Aorta (tissue), 5 donors: Measurements from ENCODE around the gene SDC3. TPM values are rescaled to one million over a fixed set of nuclear protein-coding genes. Genes with fewer than 3 reads are reported as not detected.

ENCODE experiments used
- ATAC-seq: fragments of 200-7000 bp; cut with Tn5 transposase; one replicate; pipeline ENCODE4 v1.9.1; 2022; ENCODE audit warnings: moderate library complexity; ENCODE audit not compliant: low FRiP score
- DNase-seq, 2 donors: peaks; one replicate each; pipeline ENCODE4 v3.0.0-alpha.2; 2020
- H3K27ac ChIP-seq, 2 donors: one replicate each; pipeline ENCODE4 v1.5.1; 2013; ENCODE audit warnings: low read length in 2 of 2, mild to moderate bottlenecking in 2 of 2, moderate library complexity in 2 of 2, control low read depth in 1 of 2, inconsistent platforms in 1 of 2, low read depth in 1 of 2
- H3K27me3 ChIP-seq, 2 donors: one replicate each; pipeline ENCODE4 v1.6.1; 2013; ENCODE audit warnings: control low read depth in 1 of 2, low read length in 1 of 2, mild to moderate bottlenecking in 1 of 2, moderate library complexity in 1 of 2; ENCODE audit not compliant: insufficient read depth in 2 of 2, control insufficient read depth in 1 of 2
- H3K36me3 ChIP-seq, 2 donors: one replicate each; pipeline ENCODE4 v1.6.1; 2013; ENCODE audit warnings: control low read depth in 1 of 2, low read length in 1 of 2, mild to moderate bottlenecking in 1 of 2; ENCODE audit not compliant: insufficient read depth in 2 of 2, control insufficient read depth in 1 of 2
- H3K4me1 ChIP-seq, 2 donors: one replicate each; pipeline ENCODE4 v1.6.1; 2013; ENCODE audit warnings: low read length in 2 of 2, control low read depth in 1 of 2, mild to moderate bottlenecking in 1 of 2, moderate library complexity in 1 of 2; ENCODE audit not compliant: insufficient read depth in 2 of 2, control insufficient read depth in 1 of 2
- H3K4me3 ChIP-seq, 2 donors: one replicate each; pipeline ENCODE4 v1.5.1; 2013; ENCODE audit warnings: low read length in 2 of 2, control low read depth in 1 of 2, mild to moderate bottlenecking in 1 of 2
- H3K9me3 ChIP-seq: one replicate; pipeline ENCODE4 v1.6.1; 2013; ENCODE audit warnings: mild to moderate bottlenecking, low read length; ENCODE audit not compliant: control insufficient read depth
- WGBS, 2 donors: extraction: QIAGEN DNeasy Blood & Tissue Kit; methylation state at CpG; one replicate each; pipeline ENCODE4 v1.1.7; 2013; 5-methylcytosine and 5-hydroxymethylcytosine counted together
- intact Hi-C, 2 donors: fragments of 100-400 bp; cut with DNase I; formaldehyde crosslinking; loops; one replicate each; pipeline versions ENCODE4 v1.14.2 to v1.15.0; 2022
- polyA plus RNA-seq, 2 donors: library from polyadenylated mRNA; stranded (reverse); fragments of 200-250 nt; gene quantifications; one replicate each; pipeline ENCODE4 v1.2.3, GENCODE V29; 2013
- total RNA-seq, 2 donors: library from RNA; stranded (reverse); fragmentation: NEBNext Ultra II Directional; extraction: Animal tissue kit (Norgen Biotek cat#: 25700); gene quantifications; one replicate each; pipeline ENCODE4 v1.2.1, GENCODE V29; 2021
- donor health status: healthy with polysubstance abuse.
- donor health status: Bipolar disorder and iron deficiency.
- donor health status: DM: no; HTN: no; CAD: no.
- donor health status: DM: no; HTN: no; CAD: no.
- donor health status: DM: yes; HTN: yes; CAD: no.

The SDC3 gene
- total and polyA plus RNA-seq, 4 donors = 19.1 to 72.7 (median 42.7) TPM

GRCh38 chr1:30879126-30879786 is 29.3 kb downstream of the SDC3 start:
- Histone ChIP-seq H3K4me1 (no peaks in the 10 kb centered on the region), H3K27ac (no peak overlapping the region), H3K9me3 (no peaks in the 10 kb centered on the region), H3K4me3 (no peak overlapping the region), H3K27me3 (no peaks in the 10 kb centered on the region), H3K36me3 (peaks cover 0 to 2% of the 10 kb centered on the region in 2 donors)
- no peak for DNase-seq
- no peak for ATAC-seq
- WGBS, 2 donors = 16 to 21% methylated on average over 4 of the region's 4 CpGs
- intact Hi-C loops = no loop called here

- Histone ChIP-seq H3K4me1 (no peaks in the 10 kb centered on the region), H3K36me3 (peaks cover 0 to 2% of the 10 kb centered on the region in 2 donors), H3K27me3 (no peaks in the 10 kb centered on the region), H3K9me3 (no peaks in the 10 kb centered on the region), H3K27ac (no peak overlapping the region), H3K4me3 (no peak overlapping the region)
- ATAC-seq (no peak), DNase-seq (no peak)
- intact Hi-C loops = no loop called here
- 89 to 92% methylated on average over 13 of the region's 13 CpGs for WGBS, 2 donors
Measured at GRCh38 chr1:30878559-30878958, 30.0 kb downstream of the SDC3 start.

GRCh38 chr1:30878016-30878415 is 30.5 kb downstream of the SDC3 start:
- peaks cover 0 to 5% of the 10 kb centered on the region in 2 donors for H3K36me3 ChIP-seq
- H3K4me1 ChIP-seq = no peaks in the 10 kb centered on the region
- intact Hi-C loops = no loop called here
- ATAC-seq (no peak), DNase-seq (no peak)
- 76 to 78% methylated on average over 9 of the region's 9 CpGs for WGBS, 2 donors
- H3K27me3 ChIP-seq = no peaks in the 10 kb centered on the region
- H3K4me3 ChIP-seq = no peak overlapping the region
- no peak overlapping the region for H3K27ac ChIP-seq
- no peaks in the 10 kb centered on the region for H3K9me3 ChIP-seq

DNA sequence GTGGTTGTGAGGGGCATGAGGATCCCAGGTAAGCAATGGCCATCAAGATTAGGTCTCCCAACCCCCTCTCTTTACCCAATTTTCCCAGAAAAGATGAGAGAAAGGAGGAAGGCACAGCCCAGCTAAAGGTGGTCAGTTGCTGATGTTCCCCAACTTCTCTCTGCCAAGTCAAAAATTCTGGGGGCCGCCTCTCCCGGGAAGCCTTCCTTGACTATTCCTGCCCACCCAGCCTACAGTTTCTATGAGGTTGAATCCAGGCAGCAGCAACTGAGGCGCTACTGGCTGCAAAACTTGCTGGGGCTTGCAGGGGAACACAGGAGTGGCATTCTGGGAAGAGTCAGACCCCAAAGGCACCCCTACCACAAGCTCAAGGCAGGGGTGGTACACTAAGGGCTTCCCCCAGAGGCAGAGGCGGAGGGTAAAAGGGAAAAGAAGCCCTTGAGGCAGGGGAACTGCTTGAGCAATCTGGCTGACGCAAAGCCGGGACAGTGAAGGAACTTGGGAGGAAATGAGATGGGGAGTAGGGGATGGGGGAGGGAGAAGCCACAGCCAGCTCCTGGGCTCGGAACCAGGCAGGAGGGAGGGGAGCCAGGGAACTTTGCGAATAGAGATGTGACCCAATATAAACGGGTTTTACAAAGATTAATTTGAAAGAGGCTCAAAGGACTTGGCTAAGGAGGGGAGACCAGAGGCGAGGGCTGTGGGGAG is 31.2 kb downstream of the SDC3 start:
- Histone ChIP-seq H3K27ac (no peak overlapping the region), H3K36me3 (peaks cover 0 to 10% of the 10 kb centered on the region in 2 donors), H3K27me3 (no peaks in the 10 kb centered on the region), H3K4me1 (no peaks in the 10 kb centered on the region), H3K4me3 (no peak overlapping the region), H3K9me3 (peaks cover 2% of the 10 kb centered on the region)
- 22 to 26% methylated on average over 10 of the region's 10 CpGs for WGBS, 2 donors
- intact Hi-C loops = loop anchor here in 1 of 2 donors (1.0 kb wide), 1 partner anchor 16 kb away; no protein-coding TSS in a partner anchor
- ATAC-seq (peak; percentile 79), DNase-seq (peak; percentile 89 to 91)

DNA sequence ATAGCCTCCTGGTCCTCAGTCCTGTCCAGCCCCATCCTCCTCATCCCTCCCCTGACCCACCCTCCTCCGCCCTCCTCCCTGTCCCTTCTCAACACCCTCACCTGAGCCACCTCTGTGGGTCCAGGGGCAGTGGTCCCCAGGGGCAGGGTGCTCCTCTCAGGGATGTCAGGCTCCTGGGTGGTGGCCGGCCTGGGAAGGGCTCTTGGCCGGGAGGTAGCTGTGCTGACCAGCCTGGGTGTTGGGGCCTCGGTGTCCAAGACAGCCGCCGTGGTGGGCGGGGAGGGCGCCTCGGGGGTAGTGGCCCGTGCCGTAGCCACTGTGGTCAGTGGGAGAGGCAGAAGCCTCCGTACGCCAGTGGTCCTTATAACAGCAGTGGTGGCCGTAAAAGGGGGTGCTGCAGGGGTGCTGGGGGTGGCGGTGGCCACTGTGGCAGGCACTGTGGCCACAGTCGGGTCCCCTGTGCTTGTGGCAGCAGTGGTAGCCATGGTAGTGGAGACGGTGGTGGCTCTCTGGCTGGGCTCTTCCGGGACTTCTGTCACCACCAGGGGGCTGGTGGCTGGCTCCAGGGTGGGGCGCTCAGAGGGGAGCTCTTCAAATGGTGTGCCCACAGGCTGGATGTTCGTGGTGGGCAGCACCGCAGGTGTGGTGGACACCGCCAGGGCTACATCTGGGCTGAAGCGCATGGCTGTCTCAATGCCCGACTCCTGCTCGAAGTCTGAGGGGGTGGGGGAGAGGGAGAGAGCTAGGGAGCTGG is 31.9 kb downstream of the SDC3 start:
- H3K4me1 ChIP-seq = no peaks in the 10 kb centered on the region
- H3K9me3 ChIP-seq = peaks cover 2% of the 10 kb centered on the region
- intact Hi-C loops = loop anchor here in 1 of 2 donors (1.0 kb wide), 1 partner anchor 15 kb away; no protein-coding TSS in a partner anchor
- ATAC-seq (no peak), DNase-seq (no peak)
- WGBS, 2 donors = 93 to 94% methylated on average over 25 of the region's 25 CpGs
- H3K36me3 ChIP-seq = peaks cover 0 to 13% of the 10 kb centered on the region in 2 donors
- no peak overlapping the region for H3K4me3 ChIP-seq
- H3K27ac ChIP-seq = no peak overlapping the region
- H3K27me3 ChIP-seq = no peaks in the 10 kb centered on the region

GRCh38 chr1:30875916-30876315 is 32.6 kb downstream of the SDC3 start:
- intact Hi-C loops = no loop called here
- Histone ChIP-seq H3K9me3 (peaks cover 2% of the 10 kb centered on the region), H3K27ac (no peak overlapping the region), H3K4me1 (no peaks in the 10 kb centered on the region), H3K36me3 (peaks cover 0 to 13% of the 10 kb centered on the region in 2 donors), H3K4me3 (no peak overlapping the region), H3K27me3 (no peaks in the 10 kb centered on the region)
- 94 to 97% methylated on average over 11 of the region's 11 CpGs for WGBS, 2 donors
- ATAC-seq = no peak
- DNase-seq = no peak

GRCh38 chr1:30875197-30875596 is 33.4 kb downstream of the SDC3 start:
- no peak overlapping the region for H3K27ac ChIP-seq
- H3K4me1 ChIP-seq = no peaks in the 10 kb centered on the region
- H3K4me3 ChIP-seq = no peak overlapping the region
- DNase-seq = no peak
- no peaks in the 10 kb centered on the region for H3K27me3 ChIP-seq
- peaks cover 2% of the 10 kb centered on the region for H3K9me3 ChIP-seq
- 88 to 91% methylated on average over 6 of the region's 6 CpGs for WGBS, 2 donors
- intact Hi-C loops = no loop called here
- ATAC-seq = no peak
- peaks cover 0 to 13% of the 10 kb centered on the region in 2 donors for H3K36me3 ChIP-seq

DNA sequence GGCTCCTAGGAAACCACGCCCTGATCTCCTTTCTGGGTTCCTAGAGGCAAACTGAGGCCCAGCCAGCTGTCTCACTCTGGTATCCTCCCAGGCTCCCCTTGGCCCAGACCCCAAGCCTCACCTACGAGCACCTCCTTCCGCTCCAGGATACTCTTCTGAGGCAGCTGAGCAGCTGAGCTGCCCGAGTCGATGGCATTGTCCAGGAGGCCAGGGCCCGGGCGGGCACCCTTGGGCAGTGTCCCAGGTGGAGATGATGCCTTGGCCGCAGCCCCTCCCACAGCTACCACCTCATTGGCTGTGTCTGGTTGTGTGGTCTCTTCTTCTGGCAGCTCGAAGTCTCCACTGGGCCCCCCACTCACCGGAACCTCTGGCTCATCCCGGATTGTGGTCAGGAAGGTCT is 34.4 kb downstream of the SDC3 start:
- H3K4me1 ChIP-seq = no peaks in the 10 kb centered on the region
- H3K9me3 ChIP-seq = peaks cover 2% of the 10 kb centered on the region
- no peak overlapping the region for H3K4me3 ChIP-seq
- no peaks in the 10 kb centered on the region for H3K27me3 ChIP-seq
- intact Hi-C loops = no loop called here
- 97 to 98% methylated on average over 11 of the region's 11 CpGs for WGBS, 2 donors
- no peak for ATAC-seq
- peaks cover 0 to 13% of the 10 kb centered on the region in 2 donors for H3K36me3 ChIP-seq
- peak in 1 of 2 donors; percentile 41 for DNase-seq
- H3K27ac ChIP-seq = no peak overlapping the region
